ENCODE results near the gene TRUB2. TPM values are rescaled to one million over a fixed set of nuclear protein-coding genes. Genes with fewer than 3 reads are reported as not detected.

The TRUB2 gene
- total RNA-seq, 1 experiment from 2014 or later, result 42.1 TPM

- H3K4me1 ChIP-seq (ENCODE audit: control insufficient read depth in 1 of 2, insufficient read depth in 2 of 2, low read length in 2 of 2), result peaks cover 0 to 20% of the 10 kb centered on the region in 2 experiments; a peak in 2 of 4 replicates
- H3K79me2 ChIP-seq (ENCODE audit: insufficient read depth, low read length), result peaks cover 10% of the 10 kb centered on the region
- H3K9me2 ChIP-seq (ENCODE audit: insufficient read depth), result no peaks in the 10 kb centered on the region
- ChIA-PET CTCF (interaction anchor here (0.7 to 1.5 kb wide), 12 partner anchors 10 to 86 kb away, joined by 3 to 40 read pairs (median 4); partner anchors contain the start of gene URM1), POLR2A (interaction anchor here (0.8 to 1.3 kb wide), 3 partner anchors 30 to 45 kb away, joined by 3 to 9 read pairs (median 3); partner anchors contain the start of gene URM1), RAD21 (ENCODE audit: low non-redundant PET in 1 of 2, low total read pairs in 2 of 2, uncharacterized antibody in 2 of 2, unreplicated experiment in 2 of 2) (interaction anchor here (0.8 to 1.2 kb wide), 2 partner anchors 46 to 80 kb away, joined by 3 to 6 read pairs; partner anchors contain the start of gene CERCAM (in 1 of the 2))
- ATAC-seq (peak; percentile 19; the same call in 1 of the 2 replicates), DNase-seq (ENCODE audit: low read depth, low spot score) (no peak)
- H3K27me3 ChIP-seq (ENCODE audit: insufficient read depth, low read length), result no peaks in the 10 kb centered on the region
- H3K27ac ChIP-seq (ENCODE audit: low read depth, low read length), result peak overlapping the region; percentile 67
- H3K9me3 ChIP-seq (ENCODE audit: control insufficient read depth in 1 of 2, insufficient read depth in 1 of 2, low read depth in 1 of 2, low read length in 2 of 2), result no peaks in the 10 kb centered on the region
- no peaks in the 10 kb centered on the region for H4K20me1 ChIP-seq (ENCODE audit: insufficient read depth)
- H3K4me2 ChIP-seq (ENCODE audit: low read length), result peak overlapping the region; percentile 97
- TF ChIP-seq CBX3 (IDR thresholded peaks at IDR 0.05; ENCODE audit: low read depth), result no peak
- peak; percentile 74; the same call in 1 of the 2 replicates for TF ChIP-seq ZFX (IDR thresholded peaks at IDR 0.05)
- no peak for TF ChIP-seq SP1 (IDR thresholded peaks at IDR 0.05; ENCODE audit: low read depth)
- TF ChIP-seq EZH2 (IDR thresholded peaks at IDR 0.05), result no peak
- TF ChIP-seq POLR2AphosphoS5 (IDR thresholded peaks at IDR 0.05; ENCODE audit: low read depth, low read length), result 0 out of 2 replicates have a peak, but pooled peaks have one; percentile 8
- no peak for TF ChIP-seq SRF (IDR thresholded peaks at IDR 0.05; ENCODE audit: low read depth)
- no peak for TF ChIP-seq POLR2A (IDR thresholded peaks at IDR 0.05; ENCODE audit: borderline replicate concordance, extremely low read depth, insufficient read depth, insufficient read length)
- TF ChIP-seq TCF7L2 (IDR thresholded peaks at IDR 0.05; ENCODE audit: borderline replicate concordance, extremely low read depth, insufficient read depth, insufficient read length), result no peak
- H2AFZ ChIP-seq (ENCODE audit: low read depth, low read length, poor library complexity, severe bottlenecking), result no peak overlapping the region
- peaks cover 5 to 12% of the 10 kb centered on the region in 2 experiments; a peak in 3 of 4 replicates for H3K36me3 ChIP-seq (ENCODE audit: control insufficient read depth in 1 of 2, insufficient read depth in 2 of 2, low read length in 2 of 2)
- H3K9ac ChIP-seq (ENCODE audit: low read length), result peak overlapping the region; percentile 77
- BruUV-seq (replicated peaks), result no TSS peak
- H3K4me3 ChIP-seq (replicated peaks in 1 of 2; ENCODE audit: low read depth in 1 of 2, low read length in 2 of 2), result peak overlapping the region; percentile 84 to 86
- intact Hi-C loops (cut with micrococcal nuclease), result loop anchor here (1.0 to 10.0 kb wide), 4 partner anchors 19 to 146 kb away; partner anchors contain the start of genes CIZ1, COQ4 and TRUB2
Measured at GRCh38 chr9:128340691-128341434, 18.6 kb upstream of the TRUB2 start.

All from HCT116 (cell line).